Fibroblast of skin of abdomen (primary cell): Measurements from ENCODE around the gene MRLN.

Experiments
- DNase-seq: peaks from one replicate; pipeline ENCODE4 v3.0.0-alpha.2; 2013

Gene MRLN

DNA sequence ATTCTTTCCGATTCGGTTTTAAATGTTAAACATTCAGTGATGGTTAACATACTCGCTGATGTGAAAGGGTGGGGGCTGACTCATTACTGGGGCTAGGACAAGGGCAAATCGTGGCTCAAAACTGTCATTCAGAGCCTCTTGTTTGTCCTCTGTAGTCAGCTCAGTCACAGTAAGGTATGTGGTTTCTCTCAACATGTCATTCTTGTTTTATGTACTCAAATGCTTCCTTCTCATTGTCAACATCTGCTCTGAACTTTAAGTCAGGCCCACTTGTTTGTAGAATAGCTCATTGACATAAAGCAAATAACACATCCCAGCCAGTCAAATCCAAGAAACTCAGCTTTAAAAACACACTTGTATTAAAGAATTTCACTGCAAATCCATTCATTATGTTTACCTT is 50.9 kb downstream of the MRLN start:
- DNase-seq: no peak

GRCh38 chr10:59700709-59701108 is 52.5 kb downstream of the MRLN start:
- no peak for DNase-seq

- DNase-seq: no peak
Measured at GRCh38 chr10:59698326-59698725, 54.9 kb downstream of the MRLN start.

GRCh38 chr10:59695637-59696036 is 57.6 kb downstream of the MRLN start:
- no peak for DNase-seq

DNA sequence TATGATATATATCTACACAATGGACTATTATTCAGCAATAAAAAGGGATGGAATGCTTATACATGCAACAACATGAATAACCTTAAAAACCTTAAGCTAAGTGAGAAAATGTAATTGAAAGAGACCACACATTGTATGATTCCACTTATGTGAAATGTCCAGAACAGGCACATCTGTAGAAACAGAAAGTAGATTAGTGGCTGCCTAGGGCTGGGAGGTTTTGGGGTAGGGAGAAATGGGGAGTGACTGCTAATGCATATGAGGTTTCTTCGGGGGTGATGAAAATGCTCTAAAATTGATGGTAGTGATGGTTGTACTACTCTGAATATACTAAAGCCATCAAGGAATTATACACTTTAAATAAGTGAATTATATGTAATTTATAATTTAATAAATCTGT is 58.3 kb downstream of the MRLN start:
- no peak for DNase-seq

DNA sequence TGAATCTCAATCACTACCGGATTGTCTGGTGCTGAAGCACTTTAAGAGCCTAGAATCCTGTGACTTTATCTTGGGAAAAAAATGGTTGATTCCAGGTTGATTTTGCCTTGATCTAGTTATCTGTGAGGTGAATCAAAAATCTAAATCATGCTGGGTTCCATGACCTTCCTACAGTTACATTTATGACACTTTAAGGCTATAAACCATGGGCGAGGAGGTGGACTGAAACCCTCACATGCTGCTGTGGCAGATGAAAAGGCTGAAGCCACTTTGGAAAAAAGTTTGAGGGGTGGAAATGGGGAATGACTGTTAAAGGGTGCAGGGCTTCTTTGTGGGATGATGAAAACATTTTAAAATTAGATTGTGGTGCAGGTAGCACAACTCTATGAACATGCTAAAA is 61.1 kb downstream of the MRLN start:
- DNase-seq: no peak

DNA sequence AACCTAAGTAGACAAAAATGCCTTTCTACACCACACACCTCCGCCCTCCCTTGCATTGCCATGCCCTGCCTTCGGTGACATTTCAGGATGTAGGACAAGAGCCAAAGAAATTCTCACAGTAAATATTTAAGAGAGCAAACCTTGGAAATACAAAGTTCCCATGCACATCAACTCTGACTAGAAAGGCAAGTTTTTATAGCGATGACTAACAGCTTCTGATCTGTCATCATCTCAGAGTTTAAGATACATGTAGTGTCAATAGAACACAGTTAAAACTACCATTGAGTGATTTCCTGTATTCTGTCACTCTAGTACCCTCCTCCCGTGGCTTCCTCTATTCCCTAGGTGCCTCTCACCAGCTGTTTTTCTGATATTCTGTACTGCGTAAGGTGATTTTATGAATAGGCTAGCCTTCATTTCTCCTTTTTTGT is 64.3 kb downstream of the MRLN start:
- DNase-seq: peak; percentile 13

DNA sequence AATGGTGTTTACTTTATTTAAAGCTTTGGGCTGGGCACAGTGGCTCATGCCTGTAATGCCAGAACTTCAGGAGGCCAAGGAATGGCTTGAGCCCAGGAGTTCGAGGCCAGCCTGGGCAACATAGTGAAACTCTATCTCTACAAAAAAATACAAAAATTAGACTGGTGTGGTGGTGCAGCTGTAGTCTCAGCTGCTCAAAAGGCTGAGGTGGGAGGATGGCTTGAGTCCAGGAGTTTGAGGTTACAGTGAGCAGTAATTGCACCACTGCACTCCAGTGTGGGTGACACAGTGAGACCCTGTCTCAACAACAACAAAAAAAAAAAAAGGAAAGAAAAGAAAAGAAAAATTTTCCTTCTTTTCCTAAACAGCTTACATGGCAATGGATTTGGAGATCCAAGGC is 65.6 kb downstream of the MRLN start:
- no peak for DNase-seq
